Endothelial cell (in vitro differentiated cells): ENCODE measurements around the gene CLEC2A. TPM values are rescaled to one million over a fixed set of nuclear protein-coding genes. Genes with fewer than 3 reads are reported as not detected.

ENCODE experiments used
- DNase-seq: peaks from one replicate; pipeline ENCODE4 v3.0.0; 2021; ENCODE audit warnings: low spot score
- H3K27ac Mint-ChIP-seq: one replicate; pipeline ENCODE4 v1.8.0; 2021; ENCODE audit warnings: mixed read lengths, inconsistent platforms; ENCODE audit not compliant: unreplicated experiment
- H3K27me3 Mint-ChIP-seq: one replicate; pipeline ENCODE4 v1.8.0; 2021; ENCODE audit warnings: mild to moderate bottlenecking, moderate library complexity, mixed read lengths, inconsistent platforms; ENCODE audit not compliant: unreplicated experiment
- H3K36me3 Mint-ChIP-seq: one replicate; pipeline ENCODE4 v1.8.0; 2021; ENCODE audit warnings: mild to moderate bottlenecking, low read depth, mixed read lengths, inconsistent platforms; ENCODE audit not compliant: unreplicated experiment
- H3K4me1 Mint-ChIP-seq: one replicate; pipeline ENCODE4 v1.8.0; 2021; ENCODE audit warnings: mild to moderate bottlenecking, mixed read lengths, inconsistent platforms; ENCODE audit not compliant: unreplicated experiment
- H3K4me3 Mint-ChIP-seq: one replicate; pipeline ENCODE4 v1.8.0; 2021; ENCODE audit warnings: mild to moderate bottlenecking, mixed read lengths, inconsistent platforms; ENCODE audit not compliant: unreplicated experiment
- H3K9me3 Mint-ChIP-seq: one replicate; pipeline ENCODE4 v1.8.0; 2021; ENCODE audit warnings: mixed read lengths, inconsistent platforms; ENCODE audit not compliant: unreplicated experiment
- total RNA-seq: library from RNA; stranded (reverse); fragmentation: NEBNext Ultra II Directional; extraction: Animal tissue kit (Norgen Biotek cat#: 25700); gene quantifications from one replicate; pipeline ENCODE4 v1.2.1, GENCODE V29; 2021; ENCODE audit not compliant: unreplicated experiment
- TF ChIP-seq, protein P1 (sequence below): fragments of 200-600 bp; sonication (generic); IDR thresholded peaks from one replicate; pipeline ENCODE4 v1.5.0; 2021; ENCODE audit warnings: antibody characterized with exemption; ENCODE audit not compliant: unreplicated experiment

CLEC2A gene
- total RNA-seq, 1 donor from 2014 or later: not detected

DNA sequence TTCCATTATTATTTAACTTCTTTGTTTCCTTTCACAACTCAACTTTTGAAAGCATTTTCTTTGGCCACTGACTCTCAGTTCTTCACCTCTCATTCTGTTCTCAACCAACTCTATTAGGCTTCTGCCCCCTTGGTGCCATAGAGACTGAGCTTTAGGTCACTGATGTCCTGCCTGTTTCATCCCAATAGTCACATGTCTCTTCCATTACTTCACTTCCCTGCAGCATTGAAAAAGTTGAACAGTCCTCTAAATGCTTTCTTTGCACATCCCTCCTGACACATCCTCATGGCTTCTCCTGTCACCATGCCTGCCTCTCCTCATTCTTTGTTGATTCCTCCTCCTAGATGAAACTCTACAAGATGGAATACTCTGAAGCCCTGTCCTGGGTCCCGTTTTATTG, 41.8 kb upstream of the CLEC2A start:
- no peaks in the 10 kb centered on the region for H3K4me1 Mint-ChIP-seq
- peaks cover 8% of the 10 kb centered on the region for H3K9me3 Mint-ChIP-seq
- H3K4me3 Mint-ChIP-seq: no peak overlapping the region
- no peak for DNase-seq
- peaks cover 9% of the 10 kb centered on the region for H3K36me3 Mint-ChIP-seq
- TF ChIP-seq, protein P1, sequence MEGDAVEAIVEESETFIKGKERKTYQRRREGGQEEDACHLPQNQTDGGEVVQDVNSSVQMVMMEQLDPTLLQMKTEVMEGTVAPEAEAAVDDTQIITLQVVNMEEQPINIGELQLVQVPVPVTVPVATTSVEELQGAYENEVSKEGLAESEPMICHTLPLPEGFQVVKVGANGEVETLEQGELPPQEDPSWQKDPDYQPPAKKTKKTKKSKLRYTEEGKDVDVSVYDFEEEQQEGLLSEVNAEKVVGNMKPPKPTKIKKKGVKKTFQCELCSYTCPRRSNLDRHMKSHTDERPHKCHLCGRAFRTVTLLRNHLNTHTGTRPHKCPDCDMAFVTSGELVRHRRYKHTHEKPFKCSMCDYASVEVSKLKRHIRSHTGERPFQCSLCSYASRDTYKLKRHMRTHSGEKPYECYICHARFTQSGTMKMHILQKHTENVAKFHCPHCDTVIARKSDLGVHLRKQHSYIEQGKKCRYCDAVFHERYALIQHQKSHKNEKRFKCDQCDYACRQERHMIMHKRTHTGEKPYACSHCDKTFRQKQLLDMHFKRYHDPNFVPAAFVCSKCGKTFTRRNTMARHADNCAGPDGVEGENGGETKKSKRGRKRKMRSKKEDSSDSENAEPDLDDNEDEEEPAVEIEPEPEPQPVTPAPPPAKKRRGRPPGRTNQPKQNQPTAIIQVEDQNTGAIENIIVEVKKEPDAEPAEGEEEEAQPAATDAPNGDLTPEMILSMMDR: no peak
- no peak overlapping the region for H3K27ac Mint-ChIP-seq
- no peaks in the 10 kb centered on the region for H3K27me3 Mint-ChIP-seq

DNA sequence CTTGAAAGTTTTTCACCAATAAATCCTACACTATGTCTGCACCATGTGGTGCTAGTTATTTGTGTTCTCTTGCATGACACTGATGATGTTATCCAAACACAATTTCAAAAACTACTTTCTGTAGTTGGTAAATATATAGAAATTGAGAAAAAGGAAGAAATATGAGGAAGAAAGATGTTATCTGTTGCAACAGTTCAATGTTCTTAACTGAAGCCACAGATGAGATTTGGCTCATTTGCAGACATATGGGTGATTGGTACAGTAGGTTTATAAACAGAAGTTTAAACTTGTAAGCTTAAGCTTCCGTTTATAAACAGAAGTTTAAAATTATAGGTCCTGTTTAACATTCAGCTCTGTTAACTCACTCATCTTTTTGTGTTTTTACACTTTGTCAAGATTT, 39.0 kb upstream of the CLEC2A start, which contains the start of gene CLEC12A:
TSS of gene CLEC12A (plus strand) at position 229 of the 400 bp plus-strand sequence. CDS start 188 bp downstream, outside the sequence.
- DNase-seq: no peak
- Mint-ChIP-seq H3K36me3 (peaks cover 7% of the 10 kb centered on the region), H3K27me3 (peaks cover 2% of the 10 kb centered on the region), H3K4me1 (no peaks in the 10 kb centered on the region), H3K27ac (no peak within 1 kb of the TSS), H3K9me3 (no peaks in the 10 kb centered on the region), H3K4me3 (no peak within 1 kb of the TSS)
- TF ChIP-seq, protein P1: no peak

DNA sequence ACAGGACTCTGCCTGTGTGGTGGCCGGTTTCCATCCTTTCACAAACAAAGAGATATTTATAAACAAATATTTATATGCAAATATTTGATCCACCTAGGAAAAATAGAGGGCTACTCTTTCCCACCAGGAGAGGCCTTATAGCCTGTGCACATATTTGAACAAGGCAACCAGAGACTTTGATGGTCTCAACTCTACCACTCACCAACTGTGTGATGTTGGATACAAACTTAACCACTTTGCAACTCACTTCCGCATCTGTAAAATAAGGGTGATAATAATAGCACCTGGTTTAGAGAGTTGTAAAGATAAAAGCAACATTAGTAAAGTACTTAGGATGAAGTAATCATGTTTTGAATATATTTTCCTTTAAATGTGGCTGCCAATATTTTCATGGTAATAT, 37.5 kb upstream of the CLEC2A start:
- Mint-ChIP-seq H3K4me3 (no peak overlapping the region), H3K27me3 (peaks cover 2% of the 10 kb centered on the region), H3K27ac (no peak overlapping the region), H3K9me3 (no peaks in the 10 kb centered on the region), H3K4me1 (no peaks in the 10 kb centered on the region), H3K36me3 (peaks cover 7% of the 10 kb centered on the region)
- TF ChIP-seq, protein P1: no peak
- DNase-seq: no peak

DNA sequence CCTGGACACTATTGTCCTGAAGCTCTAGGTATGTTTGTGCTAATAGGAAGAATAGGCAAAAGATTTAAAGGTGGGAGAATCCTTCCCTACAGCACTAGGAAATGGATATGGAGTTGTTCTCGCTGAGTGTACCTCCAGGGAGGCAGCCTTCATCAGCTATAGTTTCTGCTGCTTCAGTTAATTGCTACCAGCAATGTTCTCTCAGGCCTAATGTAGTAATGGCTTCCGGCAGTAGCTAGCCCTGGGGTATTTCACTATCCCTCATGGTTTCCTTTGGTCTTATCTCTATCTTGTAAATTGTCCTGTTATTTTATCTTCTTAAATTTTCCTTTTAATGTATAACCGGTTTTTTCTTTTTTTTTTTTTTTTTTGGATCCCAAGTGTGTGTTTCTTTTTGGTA, 29.7 kb upstream of the CLEC2A start:
- Mint-ChIP-seq H3K36me3 (peaks cover 2% of the 10 kb centered on the region), H3K27me3 (peaks cover under 1% of the 10 kb centered on the region), H3K27ac (no peak overlapping the region), H3K9me3 (no peaks in the 10 kb centered on the region), H3K4me1 (no peaks in the 10 kb centered on the region), H3K4me3 (no peak overlapping the region)
- no peak for DNase-seq
- TF ChIP-seq, protein P1: no peak

DNA sequence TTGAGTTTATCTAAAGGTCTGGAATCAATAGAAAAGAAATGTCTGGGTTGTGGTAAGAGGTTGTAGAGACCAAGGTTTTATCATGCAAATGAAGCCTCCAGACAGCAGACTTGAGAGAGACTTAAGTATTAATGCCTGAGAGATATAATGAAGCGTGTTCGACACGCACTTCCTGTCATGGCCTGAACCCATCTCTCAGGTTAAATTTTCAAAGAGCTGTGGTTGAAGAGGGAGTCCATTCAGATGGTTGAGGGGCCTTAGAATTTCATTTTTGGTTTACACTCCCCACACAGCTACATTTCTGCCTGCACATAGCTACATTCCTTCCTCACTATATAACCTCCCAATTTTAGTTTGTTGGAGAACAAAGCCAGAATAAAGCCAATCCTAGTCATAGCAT, 28.9 kb upstream of the CLEC2A start:
- no peaks in the 10 kb centered on the region for H3K9me3 Mint-ChIP-seq
- H3K27me3 Mint-ChIP-seq: no peaks in the 10 kb centered on the region
- no peak overlapping the region for H3K27ac Mint-ChIP-seq
- DNase-seq: no peak
- TF ChIP-seq, protein P1: no peak
- no peaks in the 10 kb centered on the region for H3K4me1 Mint-ChIP-seq
- no peak overlapping the region for H3K4me3 Mint-ChIP-seq
- no peaks in the 10 kb centered on the region for H3K36me3 Mint-ChIP-seq
